Peyer's patch (tissue), 4 donors: ENCODE data around the gene SNRNP70.
A peak's percentile ranks its signal among the peaks of the same experiment; 100 is the strongest.

Source experiments
- CTCF ChIP-seq, 6 experiments: fragments of 450-650 bp in 4 of 6; fragments of 200-600 bp in 2 of 6; sonication (generic) in 1 of 6; IDR thresholded peaks; one replicate each; pipeline ENCODE4 v1.5.1; 2017 to 2019; ENCODE audit warnings: antibody characterized with exemption in 6 of 6, mild to moderate bottlenecking in 3 of 6, moderate library complexity in 1 of 6
- POLR2A ChIP-seq, 2 donors: fragments of 450-650 bp; IDR thresholded peaks; one replicate each; pipeline ENCODE4 v1.5.1; 2017; ENCODE audit warnings: antibody characterized with exemption in 2 of 2, mild to moderate bottlenecking in 2 of 2, moderate library complexity in 2 of 2

DNA sequence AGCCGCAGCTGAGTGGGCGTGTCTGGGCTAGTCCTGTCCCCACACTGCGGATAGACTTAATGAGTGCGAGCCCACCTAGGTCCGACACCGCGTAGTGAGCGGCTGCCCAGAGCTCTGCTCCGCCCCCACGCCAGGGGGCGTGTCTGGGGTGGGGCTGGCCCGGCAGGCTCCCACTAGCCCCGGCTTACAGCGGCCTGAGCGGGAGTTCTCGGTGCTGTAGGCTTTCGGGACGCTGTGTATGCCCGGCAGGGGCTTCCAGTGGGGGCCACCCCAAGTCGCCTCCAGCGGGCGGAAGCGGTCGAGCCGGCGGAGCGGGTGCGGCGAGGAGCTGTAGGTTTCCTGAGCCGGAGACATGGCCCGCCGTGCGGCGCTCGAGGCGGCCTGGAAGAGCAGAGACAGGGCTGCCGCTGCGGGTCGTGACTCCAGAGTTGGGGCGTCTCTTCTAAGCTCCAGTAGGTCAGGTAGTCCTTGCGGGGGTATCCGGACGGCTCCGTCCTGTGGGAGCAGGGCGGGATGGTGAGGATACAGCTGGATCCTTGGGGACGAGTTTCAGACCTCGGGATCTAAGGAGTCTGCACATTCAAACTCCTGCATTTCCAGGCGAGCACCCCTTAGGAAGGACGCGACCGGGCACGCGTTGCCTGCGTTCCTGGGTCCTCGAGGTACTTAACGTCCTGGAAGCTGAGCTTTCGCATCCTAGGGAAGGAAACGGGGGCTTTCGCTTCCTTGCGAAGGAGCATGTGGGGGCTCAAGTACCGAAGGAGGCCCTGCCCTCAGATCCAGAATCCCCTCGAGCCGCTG is 28.9 kb upstream of the SNRNP70 start:
- TF ChIP-seq CTCF (IDR thresholded peaks at IDR 0.05), result peak in 4 of 6 experiments; percentile 15 to 38 (median 28)
- no peak for TF ChIP-seq POLR2A (IDR thresholded peaks at IDR 0.05)
